ENCODE results near the gene AMDHD2.
"Not testable (repeated sequence)": the region's sequence is repeated elsewhere in the genome, so short reads cannot be mapped to it uniquely, and the experiment has no call there.

AMDHD2 gene

GRCh38 chr16:2580818-2581217 is 60.6 kb downstream of the AMDHD2 start:
- H3K27ac ChIP-seq; H3K4me3 ChIP-seq; H3K9me3 ChIP-seq (ENCODE audit: low read depth, low read length); H3K36me3 ChIP-seq (ENCODE audit: insufficient read depth, low read length); H3K9ac ChIP-seq (ENCODE audit: insufficient read length); DNase-seq (ENCODE audit: low read depth, low spot score): not testable (repeated sequence)
